Endothelial cell (in vitro differentiated cells): ENCODE measurements around the gene NHERF1. TPM values are rescaled to one million over a fixed set of nuclear protein-coding genes. Genes with fewer than 3 reads are reported as not detected.
A peak's percentile ranks its signal among the peaks of the same experiment; 100 is the strongest.

Experiments used
- DNase-seq: peaks from one replicate; pipeline ENCODE4 v3.0.0; 2021; ENCODE audit warnings: low spot score
- H3K27ac Mint-ChIP-seq: one replicate; pipeline ENCODE4 v1.8.0; 2021; ENCODE audit warnings: mixed read lengths, inconsistent platforms; ENCODE audit not compliant: unreplicated experiment
- H3K27me3 Mint-ChIP-seq: one replicate; pipeline ENCODE4 v1.8.0; 2021; ENCODE audit warnings: mild to moderate bottlenecking, moderate library complexity, mixed read lengths, inconsistent platforms; ENCODE audit not compliant: unreplicated experiment
- H3K36me3 Mint-ChIP-seq: one replicate; pipeline ENCODE4 v1.8.0; 2021; ENCODE audit warnings: mild to moderate bottlenecking, low read depth, mixed read lengths, inconsistent platforms; ENCODE audit not compliant: unreplicated experiment
- H3K4me1 Mint-ChIP-seq: one replicate; pipeline ENCODE4 v1.8.0; 2021; ENCODE audit warnings: mild to moderate bottlenecking, mixed read lengths, inconsistent platforms; ENCODE audit not compliant: unreplicated experiment
- H3K4me3 Mint-ChIP-seq: one replicate; pipeline ENCODE4 v1.8.0; 2021; ENCODE audit warnings: mild to moderate bottlenecking, mixed read lengths, inconsistent platforms; ENCODE audit not compliant: unreplicated experiment
- H3K9me3 Mint-ChIP-seq: one replicate; pipeline ENCODE4 v1.8.0; 2021; ENCODE audit warnings: mixed read lengths, inconsistent platforms; ENCODE audit not compliant: unreplicated experiment
- CTCF ChIP-seq: fragments of 200-600 bp; sonication (generic); IDR thresholded peaks from one replicate; pipeline ENCODE4 v1.5.0; 2021; ENCODE audit warnings: antibody characterized with exemption; ENCODE audit not compliant: unreplicated experiment
- total RNA-seq: library from RNA; stranded (reverse); fragmentation: NEBNext Ultra II Directional; extraction: Animal tissue kit (Norgen Biotek cat#: 25700); gene quantifications from one replicate; pipeline ENCODE4 v1.2.1, GENCODE V29; 2021; ENCODE audit not compliant: unreplicated experiment

The NHERF1 gene
- total RNA-seq, 1 donor from 2014 or later, result 30.5 TPM

DNA sequence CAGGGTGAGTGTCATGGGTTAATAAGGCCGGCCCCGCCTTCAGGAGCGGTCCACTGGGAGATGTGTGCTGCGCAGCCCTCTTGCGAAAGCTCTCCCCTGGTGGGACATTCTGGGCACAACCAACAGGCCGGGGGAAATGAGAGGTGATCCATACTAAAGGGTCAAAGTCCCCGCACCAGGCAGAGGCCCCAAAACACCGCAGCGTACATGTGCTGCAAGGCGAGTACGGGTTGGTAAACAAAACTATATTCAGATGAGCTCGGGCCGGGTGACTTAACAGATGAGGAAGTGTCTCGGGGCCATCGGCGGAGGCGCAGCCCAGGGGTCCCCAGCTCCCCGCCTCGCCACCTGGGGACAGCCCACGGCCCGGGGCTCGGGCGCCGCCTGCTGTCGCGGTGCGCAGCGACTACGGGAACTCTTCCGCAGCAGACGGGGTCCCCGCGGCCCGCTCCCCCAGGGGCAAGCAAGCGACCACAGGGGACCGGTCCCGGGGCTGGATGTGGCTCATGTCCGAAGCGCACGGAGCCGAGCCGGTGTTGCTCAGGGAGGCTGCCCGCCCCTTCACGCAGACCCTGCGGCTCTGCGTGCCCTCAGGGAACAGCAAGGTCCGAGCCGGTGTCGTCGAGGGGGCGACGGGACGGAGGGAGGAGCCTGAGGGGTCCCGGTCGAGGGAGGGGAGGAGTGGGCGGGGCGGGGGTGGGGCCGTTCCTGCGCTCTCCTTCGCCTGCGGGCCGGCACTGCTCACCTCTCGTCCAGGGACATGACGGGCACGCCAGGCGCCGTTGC, 11.7 kb upstream of the NHERF1 start, which contains the start of gene RAB37:
Gene RAB37, plus strand, starts transcription at position 744 of the 786 bp plus-strand sequence. Its CDS starts 17 bp downstream, at position 761.
- H3K4me1 Mint-ChIP-seq, result peaks cover 15% of the 10 kb centered on the region
- peaks cover 9% of the 10 kb centered on the region for H3K27me3 Mint-ChIP-seq
- no peaks in the 10 kb centered on the region for H3K9me3 Mint-ChIP-seq
- no peaks in the 10 kb centered on the region for H3K36me3 Mint-ChIP-seq
- H3K27ac Mint-ChIP-seq, result no peak within 1 kb of the TSS
- peak within 1 kb of the TSS; percentile 74 for H3K4me3 Mint-ChIP-seq
- peak; percentile 22 for DNase-seq
- TF ChIP-seq CTCF, result peak; percentile 19

- Mint-ChIP-seq H3K9me3 (no peaks in the 10 kb centered on the region), H3K27ac (no peak overlapping the region), H3K36me3 (no peaks in the 10 kb centered on the region), H3K27me3 (peaks cover 9% of the 10 kb centered on the region), H3K4me1 (peaks cover 23% of the 10 kb centered on the region), H3K4me3 (peak overlapping the region; percentile 11)
- peak; percentile 47 for DNase-seq
- TF ChIP-seq CTCF, result peak; percentile 25
These were observed 11.0 kb upstream of the NHERF1 start for GRCh38 chr17:74737299-74738050.

GRCh38 chr17:74738051-74738996, 10.1 kb upstream of the NHERF1 start:
- no peak for DNase-seq

GRCh38 chr17:74739227-74739831, 9.1 kb upstream of the NHERF1 start:
- Mint-ChIP-seq H3K4me1 (peaks cover 36% of the 10 kb centered on the region), H3K27ac (no peak overlapping the region), H3K9me3 (no peaks in the 10 kb centered on the region), H3K4me3 (no peak overlapping the region), H3K36me3 (no peaks in the 10 kb centered on the region), H3K27me3 (peaks cover 13% of the 10 kb centered on the region)
- TF ChIP-seq CTCF, result no peak
- no peak for DNase-seq

More at GRCh38 chr17:74738051-74738996, 10.1 kb upstream of the NHERF1 start:
- H3K9me3 Mint-ChIP-seq, result no peaks in the 10 kb centered on the region
- H3K27me3 Mint-ChIP-seq, result peaks cover 9% of the 10 kb centered on the region
- no peaks in the 10 kb centered on the region for H3K36me3 Mint-ChIP-seq
- no peak overlapping the region for H3K4me3 Mint-ChIP-seq
- peaks cover 29% of the 10 kb centered on the region for H3K4me1 Mint-ChIP-seq
- no peak for TF ChIP-seq CTCF
- no peak overlapping the region for H3K27ac Mint-ChIP-seq
